ENCODE measurements around the gene STPG2. TPM values are rescaled to one million over a fixed set of nuclear protein-coding genes. Genes with fewer than 3 reads are reported as not detected.

STPG2 gene
- total RNA-seq, 1 experiment from 2014 or later = 0.20 TPM

DNA sequence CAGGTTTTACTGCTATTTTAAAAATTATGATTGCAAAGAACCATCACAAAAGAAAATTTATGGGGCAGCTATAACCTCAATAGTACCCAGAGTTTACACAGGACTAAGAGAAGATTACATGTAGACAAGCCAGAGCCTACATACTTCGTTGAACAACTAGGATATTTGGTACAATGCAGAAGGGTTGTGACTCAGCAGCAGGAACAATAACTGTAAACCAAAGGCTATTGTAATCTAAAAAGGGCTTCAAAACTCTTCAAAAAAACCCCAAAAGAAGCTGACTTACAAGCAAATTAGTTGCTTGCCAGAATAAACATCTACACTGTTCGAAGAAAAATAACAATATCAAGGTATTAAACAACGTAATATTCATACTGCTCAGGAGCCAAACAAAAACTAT is 618.0 kb downstream of the STPG2 start:
- Histone ChIP-seq H2BK120ac (ENCODE audit: low read depth, low read length, poor library complexity, severe bottlenecking) (no peak overlapping the region), H3K4ac (ENCODE audit: low read depth, low read length) (no peak overlapping the region), H2AK5ac (ENCODE audit: insufficient read length, low read length) (no peak overlapping the region), H3T11ph (ENCODE audit: low read length) (no peak overlapping the region), H3K9ac (ENCODE audit: extremely low read depth, insufficient read length, low read length) (no peak overlapping the region), H3K79me1 (ENCODE audit: insufficient read depth, low read depth, low read length, poor library complexity, severe bottlenecking) (no peaks in the 10 kb centered on the region), H3K4me1 (ENCODE audit: insufficient read depth, low read length) (no peaks in the 10 kb centered on the region), H3K4me2 (ENCODE audit: insufficient read depth, insufficient read length, low read length) (no peak overlapping the region), H3K14ac (ENCODE audit: insufficient read depth, low read length) (no peak overlapping the region), H3K79me2 (ENCODE audit: insufficient read depth, low read length) (no peaks in the 10 kb centered on the region), H3K9me3 (ENCODE audit: control insufficient read depth, low read depth, low read length) (no peaks in the 10 kb centered on the region), H4K91ac (ENCODE audit: insufficient read length, low read depth, low read length) (no peak overlapping the region), H2BK5ac (ENCODE audit: insufficient read length, low read length) (no peak overlapping the region), H3K27me3 (ENCODE audit: insufficient read depth, low read length) (no peaks in the 10 kb centered on the region), H3K18ac (ENCODE audit: insufficient read length, low read depth, low read length) (no peak overlapping the region), H2AFZ (ENCODE audit: low read length) (no peak overlapping the region), H3K56ac (ENCODE audit: insufficient read length, low read depth, low read length) (no peak overlapping the region), H4K8ac (replicated peaks; ENCODE audit: insufficient read length, low read depth, low read length) (no peak overlapping the region), H3K27ac (ENCODE audit: insufficient read length, low read depth, low read length) (no peak overlapping the region), H2BK12ac (ENCODE audit: insufficient read length, low read depth, low read length) (no peak overlapping the region), H3K23ac (ENCODE audit: insufficient read length, low read depth, low read length) (no peak overlapping the region), H2BK20ac (ENCODE audit: low read depth, low read length, poor library complexity, severe bottlenecking) (no peak overlapping the region), H4K5ac (ENCODE audit: insufficient read length, low read depth, low read length) (no peak overlapping the region), H2BK15ac (ENCODE audit: low read depth, low read length) (no peak overlapping the region), H3K23me2 (ENCODE audit: insufficient read length, low read depth, low read length, poor library complexity, severe bottlenecking) (no peaks in the 10 kb centered on the region), H4K20me1 (ENCODE audit: control insufficient read depth, insufficient read depth, insufficient read length) (no peaks in the 10 kb centered on the region)
- WGBS (ENCODE audit: extremely low coverage, insufficient read length, low lambda C conversion rate) = no CpG with 5 or more reads among the region's 3 CpGs
- H3K27me3 Mint-ChIP-seq (ENCODE audit: low read depth) = no peaks in the 10 kb centered on the region
- no peak for DNase-seq
- peaks cover 0 to 6% of the 10 kb centered on the region in 2 experiments; a peak in 2 of 4 replicates for H3K4me1 Mint-ChIP-seq
- H3K27ac Mint-ChIP-seq = no peak overlapping the region
- TF ChIP-seq CTCF (conservative IDR thresholded peaks at IDR 0.05) = no peak
- peaks cover 0 to 4% (median 4%) of the 10 kb centered on the region in 3 experiments; a peak in 4 of 7 replicates for H3K36me3 Mint-ChIP-seq (ENCODE audit: insufficient read depth in 1 of 3, low read depth in 3 of 3)
- no peak overlapping the region for H3K4me3 Mint-ChIP-seq
- peaks cover 5 to 7% of the 10 kb centered on the region in 2 experiments; a peak in 3 of 5 replicates for H3K9me3 Mint-ChIP-seq

All from H9 (cell line).